Measurements from ENCODE around the gene CD52. TPM values are rescaled to one million over a fixed set of nuclear protein-coding genes. Genes with fewer than 3 reads are reported as not detected.
"Not testable (repeated sequence)": the region's sequence is repeated elsewhere in the genome, so short reads cannot be mapped to it uniquely, and the experiment has no call there.

CD52 gene
- total RNA-seq, 6 experiments from 2014 or later: 2.8 to 17.6 (median 8.5) TPM

GRCh38 chr1:26327956-26328362, 10.2 kb downstream of the CD52 start:
- WGBS (ENCODE audit: insufficient coverage, low coverage, low lambda C conversion rate, missing lambda C conversion rate): 84% methylated on average over 3 of the region's 8 CpGs
- intact Hi-C loops (cut with DNase I): no loop called here
- Histone ChIP-seq H3K27ac (no peak overlapping the region), H3K4me1 (no peaks in the 10 kb centered on the region), H3K36me3 (no peaks in the 10 kb centered on the region), H3K27me3 (no peaks in the 10 kb centered on the region), H3K9me3 (no peaks in the 10 kb centered on the region), H3K4me3 (no peak overlapping the region)
- no peak for DNase-seq
- no peak for ATAC-seq
- TF ChIP-seq POLR2A (IDR thresholded peaks at IDR 0.05): no peak
- TF ChIP-seq CTCF (IDR thresholded peaks at IDR 0.05): no peak

GRCh38 chr1:26328597-26328996, 10.8 kb downstream of the CD52 start:
- TF ChIP-seq POLR2A (IDR thresholded peaks at IDR 0.05) (no peak), CTCF (IDR thresholded peaks at IDR 0.05) (no peak)
- no peaks in the 10 kb centered on the region for H3K36me3 ChIP-seq
- DNase-seq (no peak), ATAC-seq (no peak)
- H3K27me3 ChIP-seq: no peaks in the 10 kb centered on the region
- intact Hi-C loops (cut with DNase I): no loop called here
- no peaks in the 10 kb centered on the region for H3K4me1 ChIP-seq
- H3K9me3 ChIP-seq: no peaks in the 10 kb centered on the region
- H3K27ac ChIP-seq: no peak overlapping the region
- no peak overlapping the region for H3K4me3 ChIP-seq
- WGBS (ENCODE audit: insufficient coverage, low coverage, low lambda C conversion rate, missing lambda C conversion rate): 43% methylated on average over 1 of the region's 8 CpGs

- DNase-seq; H3K4me1 ChIP-seq; H3K27ac ChIP-seq; H3K9me3 ChIP-seq; intact Hi-C loops (cut with DNase I); H3K4me3 ChIP-seq; H3K27me3 ChIP-seq; H3K36me3 ChIP-seq; ATAC-seq: not testable (repeated sequence)
- WGBS (ENCODE audit: insufficient coverage, low coverage, low lambda C conversion rate, missing lambda C conversion rate): 84% methylated on average over 2 of the region's 4 CpGs
Measured at GRCh38 chr1:26329380-26329779, 11.6 kb downstream of the CD52 start.

GRCh38 chr1:26330276-26330675, 12.5 kb downstream of the CD52 start:
- no peaks in the 10 kb centered on the region for H3K27me3 ChIP-seq
- DNase-seq: no peak
- no peak for ATAC-seq
- no peak overlapping the region for H3K4me3 ChIP-seq
- no peaks in the 10 kb centered on the region for H3K9me3 ChIP-seq
- intact Hi-C loops (cut with DNase I): no loop called here
- H3K27ac ChIP-seq: no peak overlapping the region
- no peaks in the 10 kb centered on the region for H3K36me3 ChIP-seq
- WGBS (ENCODE audit: insufficient coverage, low coverage, low lambda C conversion rate, missing lambda C conversion rate): 79% methylated on average over 5 of the region's 5 CpGs
- no peaks in the 10 kb centered on the region for H3K4me1 ChIP-seq
- TF ChIP-seq CTCF (IDR thresholded peaks at IDR 0.05) (no peak), POLR2A (IDR thresholded peaks at IDR 0.05) (no peak)

- H3K27ac ChIP-seq; H3K4me1 ChIP-seq; intact Hi-C loops (cut with DNase I); ATAC-seq; H3K27me3 ChIP-seq; H3K9me3 ChIP-seq; DNase-seq; H3K36me3 ChIP-seq; H3K4me3 ChIP-seq: not testable (repeated sequence)
- 51% methylated on average over 3 of the region's 8 CpGs for WGBS (ENCODE audit: insufficient coverage, low coverage, low lambda C conversion rate, missing lambda C conversion rate)
Measured at GRCh38 chr1:26333312-26333711, 15.6 kb downstream of the CD52 start.
